ENCODE data around the gene PDK4. TPM values are rescaled to one million over a fixed set of nuclear protein-coding genes. Genes with fewer than 3 reads are reported as not detected.

PDK4 gene
- total and polyA plus RNA-seq, 2 of the 13 experiments (the other 11 are each of a cell fraction or from before 2014, with no cell fraction given), result 0.04 TPM; not detected in 1

DNA sequence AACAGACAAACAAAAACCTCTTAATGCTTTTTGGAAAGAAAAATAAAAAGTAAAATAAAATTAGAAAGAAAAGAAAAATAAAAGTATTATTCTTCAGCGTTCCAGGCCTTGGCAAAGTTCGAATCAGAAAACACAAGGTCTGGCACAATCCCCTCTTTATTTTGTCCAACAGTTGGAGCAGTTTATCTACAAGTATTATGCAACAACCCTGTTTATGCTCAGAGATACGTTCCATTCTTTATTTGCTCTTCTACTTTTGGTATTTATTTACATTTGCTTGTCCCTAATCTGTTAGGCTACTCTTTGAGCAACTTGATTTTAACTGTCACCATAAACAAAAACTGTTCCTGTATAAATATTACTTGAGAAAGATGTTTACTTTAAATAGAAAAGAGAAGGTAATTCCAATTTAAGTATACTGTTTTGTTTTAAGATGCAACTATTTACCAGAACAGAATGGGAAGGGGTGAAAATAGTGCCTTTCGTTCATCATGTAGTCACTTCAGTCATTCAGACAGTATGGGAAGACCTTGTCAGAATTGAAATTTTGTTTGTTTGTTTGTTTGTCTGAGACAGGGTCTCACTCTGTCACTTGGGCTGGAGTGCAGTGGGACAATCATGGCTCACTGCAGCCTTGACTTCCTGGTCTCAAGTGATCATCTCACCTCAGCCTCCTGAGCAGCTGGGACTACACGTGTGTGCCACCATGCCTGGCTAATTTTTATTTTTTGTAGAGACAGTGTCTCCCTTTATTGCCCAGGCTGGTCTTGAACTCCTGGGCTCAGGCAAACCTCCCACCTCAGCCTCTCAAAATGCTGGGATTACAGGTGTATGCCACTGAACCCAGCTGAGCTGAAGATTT is 5.7 kb downstream of the PDK4 start (continued):
- TF ChIP-seq, protein P1, sequence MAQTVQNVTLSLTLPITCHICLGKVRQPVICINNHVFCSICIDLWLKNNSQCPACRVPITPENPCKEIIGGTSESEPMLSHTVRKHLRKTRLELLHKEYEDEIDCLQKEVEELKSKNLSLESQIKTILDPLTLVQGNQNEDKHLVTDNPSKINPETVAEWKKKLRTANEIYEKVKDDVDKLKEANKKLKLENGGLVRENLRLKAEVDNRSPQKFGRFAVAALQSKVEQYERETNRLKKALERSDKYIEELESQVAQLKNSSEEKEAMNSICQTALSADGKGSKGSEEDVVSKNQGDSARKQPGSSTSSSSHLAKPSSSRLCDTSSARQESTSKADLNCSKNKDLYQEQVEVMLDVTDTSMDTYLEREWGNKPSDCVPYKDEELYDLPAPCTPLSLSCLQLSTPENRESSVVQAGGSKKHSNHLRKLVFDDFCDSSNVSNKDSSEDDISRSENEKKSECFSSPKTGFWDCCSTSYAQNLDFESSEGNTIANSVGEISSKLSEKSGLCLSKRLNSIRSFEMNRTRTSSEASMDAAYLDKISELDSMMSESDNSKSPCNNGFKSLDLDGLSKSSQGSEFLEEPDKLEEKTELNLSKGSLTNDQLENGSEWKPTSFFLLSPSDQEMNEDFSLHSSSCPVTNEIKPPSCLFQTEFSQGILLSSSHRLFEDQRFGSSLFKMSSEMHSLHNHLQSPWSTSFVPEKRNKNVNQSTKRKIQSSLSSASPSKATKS (CRISPR knock-in tag; IDR thresholded peaks at IDR 0.05), result no peak; the same call in 1 of the 2 replicates
- TF ChIP-seq ZNF644 (CRISPR knock-in tag; IDR thresholded peaks at IDR 0.05; ENCODE audit: low read depth) (peak; percentile 44; the same call in 1 of the 2 replicates), DRAP1 (CRISPR knock-in tag; IDR thresholded peaks at IDR 0.05) (no peak), YEATS4 (CRISPR knock-in tag; IDR thresholded peaks at IDR 0.05; ENCODE audit: borderline replicate concordance) (no peak), PCBP2 (optimal IDR thresholded peaks at IDR 0.05; ENCODE audit: low read depth, low read length, poor library complexity, severe bottlenecking) (no peak), MBD4 (IDR thresholded peaks at IDR 0.05; ENCODE audit: borderline replicate concordance, low read length) (peak; percentile 62; the same call in 1 of the 2 replicates), ZNF234 (CRISPR knock-in tag; conservative IDR thresholded peaks at IDR 0.05) (no peak), U2AF1 (optimal IDR thresholded peaks at IDR 0.05; ENCODE audit: low read depth, low read length) (no peak), ZNF18 (CRISPR knock-in tag; IDR thresholded peaks at IDR 0.05; ENCODE audit: insufficient replicate concordance) (no peak), MIXL1 (CRISPR knock-in tag; IDR thresholded peaks at IDR 0.05) (peak; percentile 62; the same call in 1 of the 2 replicates), ELF4 (CRISPR knock-in tag; IDR thresholded peaks at IDR 0.05; ENCODE audit: borderline replicate concordance) (no peak), ZNF430 (CRISPR knock-in tag; IDR thresholded peaks at IDR 0.05) (no peak), ZNF256 (CRISPR knock-in tag; conservative IDR thresholded peaks at IDR 0.05) (no peak), HMG20B (CRISPR knock-in tag; conservative IDR thresholded peaks at IDR 0.05) (peak; percentile 90), ZNF747 (CRISPR knock-in tag; IDR thresholded peaks at IDR 0.05; ENCODE audit: borderline replicate concordance) (no peak), ARHGAP35 (CRISPR knock-in tag; IDR thresholded peaks at IDR 0.05; ENCODE audit: borderline replicate concordance) (no peak), ZNF343 (CRISPR knock-in tag; IDR thresholded peaks at IDR 0.05) (no peak), ZNF260 (CRISPR knock-in tag; IDR thresholded peaks at IDR 0.05; ENCODE audit: borderline replicate concordance, low read depth) (no peak), ZSCAN9 (CRISPR knock-in tag; IDR thresholded peaks at IDR 0.05; ENCODE audit: borderline replicate concordance) (peak; percentile 95), MYC (CRISPR knock-in tag; IDR thresholded peaks at IDR 0.05; ENCODE audit: borderline replicate concordance) (no peak), TFAP4 (IDR thresholded peaks at IDR 0.05; ENCODE audit: borderline replicate concordance, low read depth) (no peak), HNRNPL (IDR thresholded peaks at IDR 0.05; ENCODE audit: low read depth, low read length) (no peak), ZFAT (CRISPR knock-in tag; conservative IDR thresholded peaks at IDR 0.05) (no peak)
- TF ChIP-seq, protein P2, sequence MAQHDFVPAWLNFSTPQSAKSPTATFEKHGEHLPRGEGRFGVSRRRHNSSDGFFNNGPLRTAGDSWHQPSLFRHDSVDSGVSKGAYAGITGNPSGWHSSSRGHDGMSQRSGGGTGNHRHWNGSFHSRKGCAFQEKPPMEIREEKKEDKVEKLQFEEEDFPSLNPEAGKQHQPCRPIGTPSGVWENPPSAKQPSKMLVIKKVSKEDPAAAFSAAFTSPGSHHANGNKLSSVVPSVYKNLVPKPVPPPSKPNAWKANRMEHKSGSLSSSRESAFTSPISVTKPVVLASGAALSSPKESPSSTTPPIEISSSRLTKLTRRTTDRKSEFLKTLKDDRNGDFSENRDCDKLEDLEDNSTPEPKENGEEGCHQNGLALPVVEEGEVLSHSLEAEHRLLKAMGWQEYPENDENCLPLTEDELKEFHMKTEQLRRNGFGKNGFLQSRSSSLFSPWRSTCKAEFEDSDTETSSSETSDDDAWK (CRISPR knock-in tag; IDR thresholded peaks at IDR 0.05), result no peak
